AG10803 (cell line): ENCODE data around the gene DNAH3.
"Not testable (repeated sequence)": the region's sequence is repeated elsewhere in the genome, so short reads cannot be mapped to it uniquely, and the experiment has no call there.

Experiments
- DNase-seq: peaks from one replicate; pipeline ENCODE4 v3.0.0; 2010; ENCODE audit warnings: low read depth
- H3K4me3 ChIP-seq: 2 replicates; pipeline ENCODE4 v1.5.1; 2011; ENCODE audit warnings: mild to moderate bottlenecking, low read length, control low read depth
- TF ChIP-seq, protein P1 (sequence below): conservative IDR thresholded peaks from 2 replicates; pipeline ENCODE4 v1.5.1; 2011; ENCODE audit warnings: mild to moderate bottlenecking, low read length, control low read depth, inconsistent platforms

Gene DNAH3

DNA sequence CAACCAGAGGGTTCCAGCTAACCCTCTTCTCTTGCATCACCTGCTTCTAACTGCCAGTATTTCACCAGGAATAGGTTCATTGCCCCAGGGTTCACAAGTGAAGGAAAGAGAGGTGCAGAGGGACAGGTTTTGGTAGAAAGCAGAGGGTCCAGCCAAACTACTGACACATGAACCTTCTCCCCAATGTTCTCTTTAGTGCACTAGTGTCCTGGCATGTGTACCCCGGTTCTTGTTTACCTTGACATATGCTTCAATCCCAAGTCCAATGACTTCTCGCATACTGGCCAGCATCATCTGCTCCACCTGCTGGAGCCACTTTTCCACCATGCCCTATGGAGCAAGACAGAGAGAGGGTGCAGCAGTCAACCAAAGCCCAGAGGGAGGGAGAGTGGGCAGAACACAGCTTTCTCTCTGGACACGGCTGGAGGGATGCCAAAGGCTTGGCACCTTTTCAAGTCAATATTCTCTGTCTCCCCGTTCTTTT lies 90.6 kb downstream of the DNAH3 start:
- TF ChIP-seq, protein P1, sequence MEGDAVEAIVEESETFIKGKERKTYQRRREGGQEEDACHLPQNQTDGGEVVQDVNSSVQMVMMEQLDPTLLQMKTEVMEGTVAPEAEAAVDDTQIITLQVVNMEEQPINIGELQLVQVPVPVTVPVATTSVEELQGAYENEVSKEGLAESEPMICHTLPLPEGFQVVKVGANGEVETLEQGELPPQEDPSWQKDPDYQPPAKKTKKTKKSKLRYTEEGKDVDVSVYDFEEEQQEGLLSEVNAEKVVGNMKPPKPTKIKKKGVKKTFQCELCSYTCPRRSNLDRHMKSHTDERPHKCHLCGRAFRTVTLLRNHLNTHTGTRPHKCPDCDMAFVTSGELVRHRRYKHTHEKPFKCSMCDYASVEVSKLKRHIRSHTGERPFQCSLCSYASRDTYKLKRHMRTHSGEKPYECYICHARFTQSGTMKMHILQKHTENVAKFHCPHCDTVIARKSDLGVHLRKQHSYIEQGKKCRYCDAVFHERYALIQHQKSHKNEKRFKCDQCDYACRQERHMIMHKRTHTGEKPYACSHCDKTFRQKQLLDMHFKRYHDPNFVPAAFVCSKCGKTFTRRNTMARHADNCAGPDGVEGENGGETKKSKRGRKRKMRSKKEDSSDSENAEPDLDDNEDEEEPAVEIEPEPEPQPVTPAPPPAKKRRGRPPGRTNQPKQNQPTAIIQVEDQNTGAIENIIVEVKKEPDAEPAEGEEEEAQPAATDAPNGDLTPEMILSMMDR: no peak
- DNase-seq: no peak
- H3K4me3 ChIP-seq: no peak overlapping the region

DNA sequence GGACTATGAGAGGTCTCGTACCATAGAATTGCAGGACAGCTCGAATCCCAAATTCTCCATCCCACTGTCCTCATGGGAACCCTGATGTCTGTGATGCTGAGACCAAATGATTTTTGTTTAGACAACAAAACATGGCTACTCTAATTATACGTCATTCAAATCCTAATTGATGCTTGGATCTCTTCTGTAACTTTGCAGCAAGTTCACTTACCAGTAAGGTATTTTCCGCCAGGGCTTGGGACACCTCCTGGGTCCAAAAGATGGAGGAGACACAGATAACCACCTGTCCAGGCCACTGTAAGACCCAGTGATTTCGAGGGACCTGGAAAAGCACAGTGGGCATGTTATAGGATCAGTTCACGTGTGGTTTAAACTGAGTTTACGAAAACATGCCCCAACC lies 92.8 kb downstream of the DNAH3 start:
- DNase-seq: no peak
- TF ChIP-seq, protein P1: no peak
- H3K4me3 ChIP-seq: no peak overlapping the region

DNA sequence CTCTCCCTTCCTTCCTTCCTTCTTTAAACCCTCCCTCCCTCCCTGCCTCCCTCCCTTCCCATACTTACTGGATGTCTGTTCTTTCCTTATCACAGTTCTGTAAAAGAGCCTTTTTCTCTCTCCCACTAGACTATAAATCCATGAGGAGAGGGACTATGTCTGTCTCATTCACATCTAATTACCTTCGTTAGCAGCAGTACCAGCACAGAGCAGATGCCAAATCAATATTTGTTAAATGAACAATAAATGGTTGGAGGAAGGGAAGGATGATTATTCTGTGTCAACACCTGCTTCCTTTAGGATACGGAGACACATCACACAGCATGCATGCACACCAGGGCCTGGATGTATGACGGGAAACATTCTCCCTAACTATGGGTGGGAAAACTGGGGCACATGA lies 94.2 kb downstream of the DNAH3 start:
- TF ChIP-seq, protein P1: no peak
- H3K4me3 ChIP-seq: no peak overlapping the region
- no peak for DNase-seq

DNA sequence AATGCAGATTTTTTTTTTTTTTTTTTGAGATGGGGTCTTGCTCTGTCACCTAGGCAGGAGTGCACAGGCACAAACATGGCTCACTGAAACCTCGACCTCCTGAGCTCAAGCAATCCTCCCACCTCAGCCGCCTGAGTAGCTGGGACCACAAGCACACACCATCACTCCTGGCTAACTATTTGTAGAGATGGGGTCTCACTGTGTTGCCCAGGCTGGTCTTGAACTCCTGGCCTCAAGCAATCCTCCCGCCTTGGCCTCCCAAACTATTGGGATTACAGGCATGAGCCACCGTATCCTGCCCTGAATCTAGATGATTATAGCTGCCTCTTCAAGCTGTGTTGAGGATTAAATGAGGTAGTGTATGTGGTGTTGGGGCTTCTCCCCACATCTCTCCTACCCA lies 94.9 kb downstream of the DNAH3 start:
- not testable (repeated sequence) for DNase-seq, H3K4me3 ChIP-seq

DNA sequence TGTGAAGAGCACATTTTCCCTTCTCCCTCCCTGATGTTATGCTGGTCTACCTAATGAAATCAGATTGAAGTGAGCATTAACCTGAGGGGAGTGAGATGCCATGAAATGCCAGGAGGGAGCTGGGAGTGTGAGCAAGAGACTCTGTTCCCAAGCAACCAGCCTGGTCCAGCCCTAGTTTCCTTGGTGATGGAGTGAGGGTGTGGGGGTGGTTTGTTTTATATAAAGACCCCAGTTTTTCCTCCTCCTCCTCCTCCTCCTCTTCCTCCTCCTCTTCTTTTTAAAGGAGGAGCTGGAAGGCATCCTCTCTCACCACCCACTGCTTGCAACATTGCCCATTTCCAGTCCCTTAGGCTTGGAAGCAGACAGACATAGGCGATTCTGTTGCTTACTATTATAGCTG lies 97.1 kb downstream of the DNAH3 start:
- no peak overlapping the region for H3K4me3 ChIP-seq
- TF ChIP-seq, protein P1: no peak
- DNase-seq: no peak

DNA sequence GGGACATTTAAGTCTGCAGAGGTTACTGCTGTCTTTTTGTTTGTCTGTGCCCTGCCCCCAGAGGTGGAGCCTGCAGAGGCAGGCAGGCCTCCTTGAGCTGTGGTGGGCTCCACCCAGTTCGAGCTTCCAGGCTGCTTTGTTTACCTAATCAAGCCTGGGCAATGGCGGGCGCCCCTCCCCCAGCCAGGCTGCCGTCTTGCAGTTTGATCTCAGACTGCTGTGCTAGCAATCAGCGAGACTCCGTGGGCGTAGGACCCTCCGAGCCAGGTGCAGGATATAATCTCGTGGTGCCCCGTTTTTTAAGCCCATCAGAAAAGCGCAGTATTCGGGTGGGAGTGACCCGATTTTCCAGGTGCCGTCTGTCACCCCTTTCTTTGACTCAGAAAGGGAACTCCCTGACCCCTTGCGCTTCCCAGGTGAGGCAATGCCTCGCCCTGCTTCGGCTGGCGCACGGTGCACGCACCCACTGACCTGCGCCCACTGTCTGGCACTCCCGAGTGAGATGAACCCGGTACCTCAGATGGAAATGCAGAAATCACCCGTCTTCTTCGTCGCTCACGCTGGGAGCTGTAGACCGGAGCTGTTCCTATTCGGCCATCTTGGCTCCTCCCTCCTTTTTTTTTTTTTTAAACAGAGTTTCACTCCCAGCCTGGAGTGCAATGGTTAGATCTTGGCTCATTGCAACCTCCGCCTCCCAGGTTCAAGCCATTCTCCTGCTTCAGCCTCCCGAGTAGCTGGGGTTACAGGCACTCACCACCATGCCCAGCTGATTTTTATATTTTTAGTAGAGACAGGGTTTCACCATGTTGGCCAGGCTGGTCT lies 102.3 kb downstream of the DNAH3 start:
- not testable (repeated sequence) for H3K4me3 ChIP-seq, DNase-seq

DNA sequence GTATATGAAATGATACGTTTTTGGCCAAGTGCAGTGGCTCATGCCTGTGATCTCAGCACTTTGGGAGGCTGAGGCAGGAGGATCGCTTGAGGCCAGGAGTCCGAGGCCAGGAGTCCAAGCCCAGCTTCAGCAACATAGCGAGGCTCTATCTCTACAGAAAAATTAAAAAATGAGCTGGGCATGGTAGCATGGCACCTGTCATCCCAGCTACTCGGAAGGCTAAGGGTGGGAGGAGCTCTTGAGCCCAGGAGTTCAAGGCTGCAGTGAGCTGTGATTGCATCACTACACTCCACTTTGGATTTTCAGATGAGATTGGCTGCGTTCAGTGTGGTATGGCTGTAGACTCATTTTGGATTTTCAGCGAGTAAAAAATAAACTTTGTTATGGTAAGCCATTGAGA lies 112.4 kb downstream of the DNAH3 start:
- no peak for DNase-seq
- no peak overlapping the region for H3K4me3 ChIP-seq
- TF ChIP-seq, protein P1: no peak

DNA sequence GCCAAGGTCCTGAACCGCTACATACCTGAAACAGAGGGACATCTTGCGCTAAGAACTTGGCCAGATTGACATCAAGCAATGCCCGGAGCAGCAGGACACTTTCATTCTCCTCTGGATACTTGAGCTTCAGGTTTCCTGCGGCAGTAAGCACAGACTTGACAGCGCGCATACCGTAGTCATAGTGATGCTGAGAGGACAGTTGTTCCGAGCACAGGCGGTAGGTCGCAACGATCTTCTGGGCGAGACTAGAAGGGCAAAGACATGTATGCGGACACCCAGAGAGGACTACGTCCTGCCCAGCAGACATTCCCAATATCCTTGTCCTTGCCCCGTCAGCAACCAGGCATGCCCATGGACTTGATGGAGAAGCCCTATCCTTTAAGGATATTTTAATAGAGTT lies 112.9 kb downstream of the DNAH3 start:
- DNase-seq: no peak
- TF ChIP-seq, protein P1: no peak
- H3K4me3 ChIP-seq: no peak overlapping the region
